OCI-LY7 (cell line): ENCODE data around the gene ZNF423. TPM values are rescaled to one million over a fixed set of nuclear protein-coding genes. Genes with fewer than 3 reads are reported as not detected.

Source experiments
- BruUV-seq: library from RNA; stranded (reverse); fragments of 400-500 nt; replicated peaks from 2 replicates; lab custom pipeline; 2021; lab: Mats Ljungman, UMichigan
- CTCF ChIA-PET: fragments of 300-600 bp; sonication (Branson Sonifier 250); formaldehyde crosslinking; loops from one replicate; lab custom pipeline; 2022; ENCODE audit warnings: antibody characterized with exemption; ENCODE audit not compliant: unreplicated experiment; lab: Charles Lee
- POLR2A ChIA-PET: fragments of 300-600 bp; sonication (Branson Sonifier 250); formaldehyde crosslinking; loops from one replicate; lab custom pipeline; 2022; ENCODE audit warnings: antibody characterized with exemption; lab: Charles Lee
- DNase-seq: peaks from one replicate; pipeline ENCODE4 v3.0.0-alpha.2; 2015; ENCODE audit warnings: low spot score
- H2AFZ ChIP-seq: fragments of 200-600 bp; sonication (generic), shearing (Covaris generic); 2 replicates; pipeline ENCODE4 v1.6.1; 2014; ENCODE audit warnings: mild to moderate bottlenecking, antibody characterized with exemption, low read length, moderate library complexity
- H3K27ac ChIP-seq: fragments of 200-600 bp; sonication (generic); 2 replicates; pipeline ENCODE4 v1.5.1; 2014; ENCODE audit warnings: mixed run types, low read depth, mild to moderate bottlenecking, moderate library complexity, low read length, inconsistent platforms; ENCODE audit not compliant: poor library complexity, severe bottlenecking
- H3K36me3 ChIP-seq: fragments of 200-600 bp; sonication (generic); 2 replicates; pipeline ENCODE4 v1.6.1; 2014; ENCODE audit warnings: mild to moderate bottlenecking, antibody characterized with exemption, low read length, moderate library complexity, mixed read lengths; ENCODE audit not compliant: insufficient read depth
- H3K4me1 ChIP-seq: fragments of 200-600 bp; sonication (generic); 2 replicates; pipeline ENCODE4 v1.5.1; 2014; ENCODE audit warnings: mild to moderate bottlenecking, low read length; ENCODE audit not compliant: insufficient read depth, poor library complexity, severe bottlenecking
- H3K4me2 ChIP-seq: fragments of 200-600 bp; sonication (generic); 2 replicates; pipeline ENCODE4 v1.6.1; 2014; ENCODE audit warnings: mild to moderate bottlenecking, low read length
- H3K4me3 ChIP-seq: fragments of 200-600 bp; sonication (generic); 2 replicates; pipeline ENCODE4 v1.5.1; 2014; ENCODE audit warnings: mild to moderate bottlenecking, low read depth, low read length; ENCODE audit not compliant: poor library complexity, severe bottlenecking
- H3K79me2 ChIP-seq: fragments of 200-600 bp; sonication (generic); 2 replicates; pipeline ENCODE4 v1.6.1; 2016; ENCODE audit warnings: low read depth, mild to moderate bottlenecking, low read length, moderate library complexity, mixed read lengths; ENCODE audit not compliant: insufficient read depth
- H3K9me2 ChIP-seq: fragments of 200-600 bp; sonication (generic); 2 replicates; pipeline ENCODE4 v1.6.1; 2016; ENCODE audit warnings: mild to moderate bottlenecking, low read length, mixed read lengths; ENCODE audit not compliant: insufficient read depth
- H3K9me3 ChIP-seq: fragments of 200-600 bp; sonication (generic); 2 replicates; pipeline ENCODE4 v1.6.1; 2014; ENCODE audit warnings: mild to moderate bottlenecking, mixed run types, low read length, mixed read lengths
- H4K20me1 ChIP-seq: fragments of 200-600 bp; sonication (generic); 2 replicates; pipeline ENCODE4 v1.6.1; 2014; ENCODE audit warnings: mild to moderate bottlenecking, antibody characterized with exemption, low read length, moderate library complexity, mixed read lengths; ENCODE audit not compliant: insufficient read depth
- CTCF ChIP-seq: fragments of 200-600 bp; sonication (generic); conservative IDR thresholded peaks from 2 replicates; pipeline ENCODE4 v1.5.1; 2014; ENCODE audit warnings: mild to moderate bottlenecking, antibody characterized with exemption, low read length, moderate library complexity, mixed read lengths
- EZH2phosphoT487 ChIP-seq: fragments of 200-600 bp; sonication (generic); IDR thresholded peaks from 2 replicates; pipeline ENCODE4 v1.6.1; 2018; ENCODE audit warnings: low read depth, borderline replicate concordance, mild to moderate bottlenecking, mixed run types, antibody characterized with exemption, low read length, moderate library complexity, mixed read lengths
- intact Hi-C: fragments of 100-400 bp; cut with micrococcal nuclease; formaldehyde crosslinking; loops from one replicate; pipeline ENCODE4 v1.10.0; 2022; ENCODE audit not compliant: unreplicated experiment
- total RNA-seq, 2 experiments: library from RNA; depleted of rRNA in 1 of 2; stranded (reverse); fragments of >200 nt in 1 of 2; shearing (Covaris generic) in 1 of 2; gene quantifications; 2 replicates each; pipeline ENCODE4 v1.2.3, GENCODE V29; 2014 to 2022

ZNF423 gene
- total RNA-seq, 2 experiments from 2014 or later, result 0.09 to 0.13 TPM

DNA sequence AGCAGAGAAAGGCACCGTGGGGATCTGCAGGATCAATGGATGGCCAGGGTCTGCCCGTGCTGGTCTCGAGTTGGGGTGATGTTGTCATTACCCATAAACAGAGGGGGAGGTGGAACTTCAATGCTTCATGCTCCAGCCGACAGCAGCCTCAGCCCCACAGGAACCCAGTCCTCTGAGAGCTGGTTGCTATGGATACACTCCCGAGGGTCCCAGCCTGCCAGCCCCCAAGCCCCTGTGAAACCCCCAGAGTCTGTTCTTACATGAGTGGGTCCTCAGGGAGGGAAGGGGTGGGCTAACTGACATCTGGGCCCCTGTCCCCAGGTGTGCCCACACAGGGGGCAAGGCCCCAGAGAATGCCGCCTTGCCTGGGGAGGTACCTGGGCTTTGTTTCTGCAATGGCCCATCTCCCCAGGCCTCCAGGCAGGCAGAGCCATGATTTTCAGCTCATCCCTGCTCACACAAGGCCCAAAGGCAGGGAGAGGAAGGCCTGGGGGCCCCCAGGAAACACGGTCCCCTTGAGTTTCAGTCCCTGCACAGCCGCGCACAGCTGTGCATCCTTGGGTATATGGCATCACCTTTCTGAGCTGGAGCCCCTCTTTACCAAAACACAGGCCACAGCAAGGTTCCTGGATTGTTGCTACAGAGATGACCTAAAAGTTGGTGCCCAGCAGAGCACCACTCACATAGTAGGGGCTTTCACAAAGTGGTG is 223.7 kb downstream of the ZNF423 start:
- intact Hi-C loops, result no loop called here
- TF ChIP-seq EZH2phosphoT487 (no peak), CTCF (no peak)
- Histone ChIP-seq H3K9me3 (no peaks in the 10 kb centered on the region), H3K4me1 (no peaks in the 10 kb centered on the region), H3K27ac (no peak overlapping the region), H3K4me3 (no peak overlapping the region), H3K36me3 (no peaks in the 10 kb centered on the region), H3K4me2 (no peak overlapping the region), H3K9me2 (no peaks in the 10 kb centered on the region), H2AFZ (no peak overlapping the region), H3K79me2 (no peaks in the 10 kb centered on the region), H4K20me1 (no peaks in the 10 kb centered on the region)
- DNase-seq, result no peak
- ChIA-PET CTCF (no interaction called here), POLR2A (no interaction called here)
- no TSS peak for BruUV-seq

DNA sequence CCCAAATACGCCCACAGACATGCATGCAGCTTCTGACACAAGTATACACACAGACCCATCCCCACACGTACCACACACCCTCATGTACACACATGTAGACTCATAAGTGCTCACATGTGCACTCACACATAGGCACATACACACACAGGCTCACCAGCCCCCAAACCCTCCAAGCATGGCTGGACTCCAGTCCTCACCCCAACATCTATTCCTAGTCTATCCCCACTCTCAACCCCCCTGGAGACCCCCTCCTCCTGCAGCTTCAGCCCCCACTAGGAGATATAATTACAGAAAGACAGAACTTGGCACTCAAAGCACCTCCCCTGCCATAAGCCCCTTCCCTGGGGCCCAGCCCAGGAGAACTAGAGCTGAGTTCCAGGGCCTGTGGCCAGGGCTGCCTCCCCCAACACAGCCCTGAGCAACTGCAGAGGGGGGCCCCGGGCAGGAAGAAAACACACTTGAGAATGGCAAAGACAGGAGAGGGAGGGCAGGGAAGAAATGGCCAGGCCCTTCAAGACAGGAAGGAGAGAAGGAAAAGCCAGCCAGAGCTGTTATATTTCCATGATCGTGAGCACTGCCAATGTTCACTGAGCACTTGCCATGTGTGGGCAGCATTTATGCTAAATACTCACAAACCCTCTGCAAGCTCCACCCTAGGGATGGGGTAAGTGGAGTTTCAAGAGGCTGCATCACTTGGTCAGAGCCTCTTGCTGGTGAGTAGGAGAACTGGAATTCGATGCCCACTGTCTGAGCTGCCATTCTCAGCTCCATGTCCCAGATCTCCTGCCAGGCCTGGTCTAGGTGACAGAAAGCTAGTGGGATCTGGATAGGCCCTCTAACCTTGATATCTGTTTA is 224.5 kb downstream of the ZNF423 start:
- Histone ChIP-seq H3K27ac (no peak overlapping the region), H3K36me3 (no peaks in the 10 kb centered on the region), H3K4me1 (no peaks in the 10 kb centered on the region), H3K4me3 (no peak overlapping the region), H4K20me1 (no peaks in the 10 kb centered on the region), H3K9me3 (no peaks in the 10 kb centered on the region), H3K4me2 (no peak overlapping the region), H2AFZ (no peak overlapping the region), H3K79me2 (no peaks in the 10 kb centered on the region), H3K9me2 (no peaks in the 10 kb centered on the region)
- no peak for TF ChIP-seq EZH2phosphoT487
- TF ChIP-seq CTCF, result no peak
- CTCF ChIA-PET, result no interaction called here
- BruUV-seq, result no TSS peak
- intact Hi-C loops, result no loop called here
- DNase-seq, result no peak
- POLR2A ChIA-PET, result no interaction called here

DNA sequence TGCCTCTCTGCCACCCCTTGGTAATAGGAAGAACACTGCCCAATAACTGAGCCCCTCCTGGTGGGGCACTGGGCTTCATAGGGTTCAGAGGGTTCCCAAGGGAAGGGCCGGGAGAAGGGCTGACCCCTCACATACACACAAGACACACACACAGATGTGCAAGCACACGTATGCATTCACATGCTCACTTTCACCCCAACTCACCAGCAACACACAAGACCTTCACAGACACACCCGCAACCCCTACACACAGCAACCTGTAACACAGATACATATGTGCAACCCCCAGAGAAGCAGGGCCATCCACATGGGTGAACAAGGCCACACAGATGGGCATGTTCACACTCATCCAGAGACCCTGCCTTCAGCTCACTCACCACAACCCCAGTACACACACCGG is 225.1 kb downstream of the ZNF423 start:
- TF ChIP-seq CTCF, result no peak
- TF ChIP-seq EZH2phosphoT487, result no peak
- Histone ChIP-seq H3K4me1 (no peaks in the 10 kb centered on the region), H3K9me3 (no peaks in the 10 kb centered on the region), H3K27ac (no peak overlapping the region), H3K4me3 (no peak overlapping the region), H2AFZ (no peak overlapping the region), H3K36me3 (no peaks in the 10 kb centered on the region), H3K9me2 (no peaks in the 10 kb centered on the region), H3K4me2 (no peak overlapping the region), H4K20me1 (no peaks in the 10 kb centered on the region), H3K79me2 (no peaks in the 10 kb centered on the region)
- intact Hi-C loops, result no loop called here
- no TSS peak for BruUV-seq
- CTCF ChIA-PET, result no interaction called here
- POLR2A ChIA-PET, result no interaction called here
- DNase-seq, result no peak
